Activated naive CD8-positive, alpha-beta T cell (primary cell): ENCODE results near the gene EIF4H.

Experiments used
- H3K27ac Mint-ChIP-seq: one replicate; pipeline ENCODE4 v1.8.0; 2021; ENCODE audit warnings: mixed read lengths
- H3K27me3 Mint-ChIP-seq: one replicate; pipeline ENCODE4 v1.8.0; 2021; ENCODE audit warnings: mixed read lengths
- H3K36me3 Mint-ChIP-seq: one replicate; pipeline ENCODE4 v1.8.0; 2021; ENCODE audit warnings: mixed read lengths
- H3K4me1 Mint-ChIP-seq: one replicate; pipeline ENCODE4 v1.8.0; 2021; ENCODE audit warnings: low read depth, mixed read lengths
- H3K4me3 Mint-ChIP-seq: one replicate; pipeline ENCODE4 v1.8.0; 2021; ENCODE audit warnings: mild to moderate bottlenecking, mixed read lengths
- H3K9me3 Mint-ChIP-seq: one replicate; pipeline ENCODE4 v1.8.0; 2021; ENCODE audit warnings: low read depth, mixed read lengths

Gene EIF4H

GRCh38 chr7:74173866-74174605, at the start of gene EIF4H:
Gene EIF4H (plus strand): TSS chr7:74174356. CDS start chr7:74174384, 28 bp downstream.
- peak within 1 kb of the TSS; percentile 93 for H3K4me3 Mint-ChIP-seq
- no peaks in the 10 kb centered on the region for H3K9me3 Mint-ChIP-seq
- peaks cover 46% of the 10 kb centered on the region for H3K4me1 Mint-ChIP-seq
- H3K27ac Mint-ChIP-seq, result peak within 1 kb of the TSS; percentile 94
- no peaks in the 10 kb centered on the region for H3K27me3 Mint-ChIP-seq
- peaks cover 8% of the 10 kb centered on the region for H3K36me3 Mint-ChIP-seq

GRCh38 chr7:74126220-74126880, 47.8 kb upstream of the EIF4H start:
- H3K9me3 Mint-ChIP-seq, result no peaks in the 10 kb centered on the region
- no peaks in the 10 kb centered on the region for H3K27me3 Mint-ChIP-seq
- no peaks in the 10 kb centered on the region for H3K4me1 Mint-ChIP-seq
- no peak overlapping the region for H3K4me3 Mint-ChIP-seq
- peaks cover 2% of the 10 kb centered on the region for H3K36me3 Mint-ChIP-seq
- H3K27ac Mint-ChIP-seq, result no peak overlapping the region

- Mint-ChIP-seq H3K4me3 (no peak overlapping the region), H3K27ac (no peak overlapping the region), H3K36me3 (no peaks in the 10 kb centered on the region), H3K9me3 (no peaks in the 10 kb centered on the region), H3K27me3 (no peaks in the 10 kb centered on the region), H3K4me1 (peaks cover 2% of the 10 kb centered on the region)
Observed at GRCh38 chr7:74129887-74130286, 44.3 kb upstream of the EIF4H start.

GRCh38 chr7:74130518-74130917, 43.6 kb upstream of the EIF4H start:
- Mint-ChIP-seq H3K27me3 (no peaks in the 10 kb centered on the region), H3K9me3 (no peaks in the 10 kb centered on the region), H3K27ac (no peak overlapping the region), H3K4me1 (peaks cover 2% of the 10 kb centered on the region), H3K36me3 (no peaks in the 10 kb centered on the region), H3K4me3 (no peak overlapping the region)

GRCh38 chr7:74134117-74134620, 40.0 kb upstream of the EIF4H start:
- Mint-ChIP-seq H3K4me1 (peaks cover 2% of the 10 kb centered on the region), H3K27me3 (no peaks in the 10 kb centered on the region), H3K4me3 (no peak overlapping the region), H3K36me3 (no peaks in the 10 kb centered on the region), H3K27ac (no peak overlapping the region), H3K9me3 (no peaks in the 10 kb centered on the region)

- Mint-ChIP-seq H3K9me3 (no peaks in the 10 kb centered on the region), H3K27me3 (no peaks in the 10 kb centered on the region), H3K4me3 (no peak overlapping the region), H3K27ac (no peak overlapping the region), H3K4me1 (peaks cover 5% of the 10 kb centered on the region), H3K36me3 (no peaks in the 10 kb centered on the region)
Observed at GRCh38 chr7:74138334-74138867, 35.8 kb upstream of the EIF4H start.

- H3K27ac Mint-ChIP-seq, result no peak overlapping the region
- peaks cover 5% of the 10 kb centered on the region for H3K4me1 Mint-ChIP-seq
- H3K4me3 Mint-ChIP-seq, result no peak overlapping the region
- H3K9me3 Mint-ChIP-seq, result no peaks in the 10 kb centered on the region
- H3K27me3 Mint-ChIP-seq, result no peaks in the 10 kb centered on the region
- H3K36me3 Mint-ChIP-seq, result no peaks in the 10 kb centered on the region
Observed at GRCh38 chr7:74138945-74139843, 35.0 kb upstream of the EIF4H start.

GRCh38 chr7:74141705-74142104, 32.5 kb upstream of the EIF4H start:
- Mint-ChIP-seq H3K36me3 (no peaks in the 10 kb centered on the region), H3K4me3 (no peak overlapping the region), H3K9me3 (no peaks in the 10 kb centered on the region), H3K4me1 (peaks cover 3% of the 10 kb centered on the region), H3K27me3 (no peaks in the 10 kb centered on the region), H3K27ac (no peak overlapping the region)

- H3K27ac Mint-ChIP-seq, result no peak overlapping the region
- no peaks in the 10 kb centered on the region for H3K9me3 Mint-ChIP-seq
- H3K27me3 Mint-ChIP-seq, result no peaks in the 10 kb centered on the region
- peaks cover 3% of the 10 kb centered on the region for H3K4me1 Mint-ChIP-seq
- no peak overlapping the region for H3K4me3 Mint-ChIP-seq
- no peaks in the 10 kb centered on the region for H3K36me3 Mint-ChIP-seq
Observed at GRCh38 chr7:74143383-74143782, 30.8 kb upstream of the EIF4H start.

- Mint-ChIP-seq H3K4me1 (no peaks in the 10 kb centered on the region), H3K4me3 (no peak overlapping the region), H3K27me3 (no peaks in the 10 kb centered on the region), H3K27ac (no peak overlapping the region), H3K36me3 (no peaks in the 10 kb centered on the region), H3K9me3 (no peaks in the 10 kb centered on the region)
Observed at GRCh38 chr7:74148491-74148890, 25.7 kb upstream of the EIF4H start.

- H3K27ac Mint-ChIP-seq, result no peak overlapping the region
- no peak overlapping the region for H3K4me3 Mint-ChIP-seq
- no peaks in the 10 kb centered on the region for H3K36me3 Mint-ChIP-seq
- no peaks in the 10 kb centered on the region for H3K27me3 Mint-ChIP-seq
- H3K9me3 Mint-ChIP-seq, result no peaks in the 10 kb centered on the region
- H3K4me1 Mint-ChIP-seq, result no peaks in the 10 kb centered on the region
Observed at GRCh38 chr7:74149071-74149470, 25.1 kb upstream of the EIF4H start.

- Mint-ChIP-seq H3K4me1 (no peaks in the 10 kb centered on the region), H3K36me3 (no peaks in the 10 kb centered on the region), H3K27me3 (no peaks in the 10 kb centered on the region), H3K4me3 (no peak overlapping the region), H3K9me3 (no peaks in the 10 kb centered on the region), H3K27ac (no peak overlapping the region)
Observed at GRCh38 chr7:74149603-74150002, 24.6 kb upstream of the EIF4H start.

- H3K4me3 Mint-ChIP-seq, result no peak overlapping the region
- no peaks in the 10 kb centered on the region for H3K4me1 Mint-ChIP-seq
- no peaks in the 10 kb centered on the region for H3K36me3 Mint-ChIP-seq
- no peaks in the 10 kb centered on the region for H3K9me3 Mint-ChIP-seq
- no peak overlapping the region for H3K27ac Mint-ChIP-seq
- no peaks in the 10 kb centered on the region for H3K27me3 Mint-ChIP-seq
Observed at GRCh38 chr7:74153736-74154135, 20.4 kb upstream of the EIF4H start.

GRCh38 chr7:74155810-74156395, 18.3 kb upstream of the EIF4H start:
- no peaks in the 10 kb centered on the region for H3K27me3 Mint-ChIP-seq
- no peaks in the 10 kb centered on the region for H3K9me3 Mint-ChIP-seq
- H3K27ac Mint-ChIP-seq, result no peak overlapping the region
- H3K4me3 Mint-ChIP-seq, result no peak overlapping the region
- no peaks in the 10 kb centered on the region for H3K4me1 Mint-ChIP-seq
- H3K36me3 Mint-ChIP-seq, result no peaks in the 10 kb centered on the region
